Neural progenitor cell (in vitro differentiated cells): ENCODE measurements around the gene PLEKHA6.

Experiments used
- CTCF ChIP-seq: fragments of 200-600 bp; sonication (generic); IDR thresholded peaks from 2 replicates; pipeline ENCODE4 v1.5.1; 2017; ENCODE audit warnings: antibody characterized with exemption, mild to moderate bottlenecking
- EZH2 ChIP-seq: fragments of 200-600 bp; sonication (generic); IDR thresholded peaks from 2 replicates; pipeline ENCODE4 v1.6.1; 2017; ENCODE audit warnings: antibody characterized with exemption, mild to moderate bottlenecking, moderate library complexity

DNA sequence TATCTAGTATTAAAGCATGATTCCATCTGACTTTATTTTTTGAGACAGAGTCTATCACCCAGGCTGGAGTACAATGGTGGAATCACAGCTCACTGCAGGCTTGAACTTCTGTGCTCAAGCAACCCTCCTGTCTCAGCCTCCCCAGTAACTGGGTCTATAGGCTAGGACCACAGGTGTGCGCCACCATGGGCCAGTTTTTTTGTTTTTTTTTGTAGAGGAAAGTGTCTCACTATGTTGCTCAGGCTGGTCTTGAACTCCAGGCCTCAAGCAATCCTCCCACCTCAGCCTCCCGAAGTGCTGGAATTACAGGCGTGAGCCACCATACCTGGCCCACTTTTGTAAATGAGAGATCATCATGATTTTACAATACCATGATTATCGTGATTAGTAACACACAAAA lies 42.7 kb upstream of the PLEKHA6 start:
- no peak for TF ChIP-seq CTCF
- TF ChIP-seq EZH2, result no peak
